Neural cell (in vitro differentiated cells): Measurements from ENCODE around the gene IKZF2. TPM values are rescaled to one million over a fixed set of nuclear protein-coding genes. Genes with fewer than 3 reads are reported as not detected.

Source experiments
- H2AFZ ChIP-seq: fragments of 200-600, 300-800 bp; sonication (generic), shearing (Covaris generic); 2 replicates; pipeline ENCODE4 v1.6.0; 2014; ENCODE audit warnings: low read depth, mild to moderate bottlenecking, antibody characterized with exemption, low read length, moderate library complexity
- H3F3A ChIP-seq: fragments of 200-600 bp; shearing (Covaris generic); 2 replicates; pipeline ENCODE4 v1.6.1; 2016; ENCODE audit warnings: mild to moderate bottlenecking, moderate library complexity, mixed read lengths, antibody characterized with exemption, low read length; ENCODE audit not compliant: insufficient read depth, poor library complexity, severe bottlenecking
- H3K27ac ChIP-seq: fragments of 200-600, 300-800 bp; sonication (generic), shearing (Covaris generic); 2 replicates; pipeline ENCODE4 v1.5.1; 2014; ENCODE audit warnings: mild to moderate bottlenecking, low read length, moderate library complexity
- H3K27me3 ChIP-seq: fragments of 300-800, 200-600 bp; sonication (generic), shearing (Covaris generic); 2 replicates; pipeline ENCODE4 v1.6.0; 2014; ENCODE audit warnings: mild to moderate bottlenecking, low read depth, low read length, moderate library complexity; ENCODE audit not compliant: insufficient read depth
- H3K36me3 ChIP-seq: fragments of 300-800, 200-600 bp; sonication (generic), shearing (Covaris generic); 2 replicates; pipeline ENCODE4 v1.5.1; 2014; ENCODE audit warnings: mild to moderate bottlenecking, antibody characterized with exemption, low read length, moderate library complexity; ENCODE audit not compliant: insufficient read depth
- H3K4me2 ChIP-seq: fragments of 300-800, 200-600 bp; sonication (generic), shearing (Covaris generic); 2 replicates; pipeline ENCODE4 v1.6.0; 2014; ENCODE audit warnings: mild to moderate bottlenecking, low read length
- H3K4me3 ChIP-seq: fragments of 300-800, 200-600 bp; sonication (generic), shearing (Covaris generic); 2 replicates; pipeline ENCODE4 v1.5.1; 2014; ENCODE audit warnings: mild to moderate bottlenecking, low read length, moderate library complexity
- H3K79me2 ChIP-seq: fragments of 200-600 bp; shearing (Covaris generic); replicated peaks from 2 replicates; pipeline ENCODE4 v1.6.0; 2014; ENCODE audit warnings: mild to moderate bottlenecking, low read length, moderate library complexity; ENCODE audit not compliant: insufficient read depth
- H3K9ac ChIP-seq: fragments of 300-800, 200-600 bp; sonication (generic), shearing (Covaris generic); 2 replicates; pipeline ENCODE4 v1.6.1; 2016; ENCODE audit warnings: mild to moderate bottlenecking, low read length, mixed read lengths
- H3K9me2 ChIP-seq: fragments of 200-600 bp; shearing (Covaris generic); 2 replicates; pipeline ENCODE4 v1.6.1; 2016; ENCODE audit warnings: mild to moderate bottlenecking, low read length, mixed read lengths; ENCODE audit not compliant: insufficient read depth
- H3K9me3 ChIP-seq: fragments of 200-600, 300-800 bp; sonication (generic), shearing (Covaris generic); 2 replicates; pipeline ENCODE4 v1.6.1; 2016; ENCODE audit warnings: mild to moderate bottlenecking, mixed run types, low read length, moderate library complexity, mixed read lengths
- H4K20me1 ChIP-seq: fragments of 200-600 bp; shearing (Covaris generic); 2 replicates; pipeline ENCODE4 v1.6.1; 2016; ENCODE audit warnings: mild to moderate bottlenecking, mixed run types; ENCODE audit not compliant: insufficient read depth
- EP300 ChIP-seq: fragments of 450-650 bp; conservative IDR thresholded peaks from 2 replicates; pipeline ENCODE4 v1.6.1; 2014; ENCODE audit warnings: antibody characterized with exemption, mild to moderate bottlenecking, moderate library complexity; ENCODE audit not compliant: poor library complexity, severe bottlenecking
- EZH2 ChIP-seq: fragments of 200-600, 300-800 bp; shearing (Covaris generic), sonication (generic); IDR thresholded peaks from 2 replicates; pipeline ENCODE4 v1.6.1; 2014; ENCODE audit warnings: antibody characterized with exemption, low read length, borderline replicate concordance, mild to moderate bottlenecking; ENCODE audit not compliant: insufficient read depth, poor library complexity, severe bottlenecking
- MXI1 ChIP-seq: fragments of 450-650 bp; conservative IDR thresholded peaks from 2 replicates; pipeline ENCODE4 v1.6.1; 2014; ENCODE audit warnings: antibody characterized with exemption, mild to moderate bottlenecking; ENCODE audit not compliant: poor library complexity, severe bottlenecking
- POLR2AphosphoS5 ChIP-seq: IDR thresholded peaks from 2 replicates; pipeline ENCODE4 v1.6.1; 2012
- RAD21 ChIP-seq: fragments of 450-650 bp; conservative IDR thresholded peaks from 2 replicates; pipeline ENCODE4 v1.6.1; 2014; ENCODE audit warnings: antibody characterized with exemption, mild to moderate bottlenecking, moderate library complexity
- SMC3 ChIP-seq: fragments of 450-650 bp; conservative IDR thresholded peaks from 2 replicates; pipeline ENCODE4 v1.6.1; 2014; ENCODE audit warnings: antibody characterized with exemption, mild to moderate bottlenecking, moderate library complexity; ENCODE audit not compliant: poor library complexity
- TAF1 ChIP-seq: IDR thresholded peaks from 2 replicates; pipeline ENCODE4 v1.6.1; 2012; ENCODE audit warnings: low read depth
- polyA plus RNA-seq: library from polyadenylated mRNA; depleted of rRNA; stranded (reverse); fragments of >200 nt; gene quantifications from 2 replicates; pipeline ENCODE4 v1.2.3, GENCODE V29; 2014
- TF ChIP-seq, protein P1 (sequence below): fragments of 450-650 bp; IDR thresholded peaks from 2 replicates; pipeline ENCODE4 v1.5.1; 2014; ENCODE audit warnings: antibody characterized with exemption, mild to moderate bottlenecking, moderate library complexity; ENCODE audit not compliant: poor library complexity, severe bottlenecking
- TF ChIP-seq, protein P2 (sequence below): IDR thresholded peaks from 2 replicates; pipeline ENCODE4 v1.6.1; 2012; ENCODE audit warnings: borderline replicate concordance

Gene IKZF2
- polyA plus RNA-seq, 1 donor from 2014 or later: 5.6 TPM

DNA sequence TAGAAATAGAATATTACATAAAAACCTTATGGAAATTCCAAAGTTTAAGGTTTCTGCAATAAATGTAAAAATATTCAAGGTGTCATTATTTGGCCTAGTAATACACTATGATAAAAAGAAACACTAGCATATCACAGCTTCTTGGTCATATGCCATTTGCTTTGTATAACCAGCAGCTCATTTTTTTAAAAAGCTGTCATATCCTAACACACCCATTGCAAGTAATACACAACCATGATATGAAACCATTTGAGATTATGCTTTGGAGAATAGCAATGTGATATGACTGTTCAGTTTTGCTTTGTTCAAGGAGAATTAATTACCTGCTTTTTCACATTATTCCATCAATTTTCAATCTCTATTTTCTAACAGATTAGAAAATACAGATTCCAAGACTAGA lies 149.0 kb downstream of the IKZF2 start:
- Histone ChIP-seq H3K27me3 (no peaks in the 10 kb centered on the region), H3K9me3 (no peaks in the 10 kb centered on the region), H3K4me3 (no peak overlapping the region), H2AFZ (no peak overlapping the region), H3K4me2 (no peak overlapping the region), H4K20me1 (no peaks in the 10 kb centered on the region), H3K27ac (no peak overlapping the region), H3K79me2 (no peaks in the 10 kb centered on the region), H3F3A (no peaks in the 10 kb centered on the region), H3K9me2 (no peaks in the 10 kb centered on the region), H3K9ac (no peak overlapping the region), H3K36me3 (no peaks in the 10 kb centered on the region)
- TF ChIP-seq EP300 (no peak), EZH2 (no peak), POLR2AphosphoS5 (no peak), TAF1 (no peak), MXI1 (no peak), RAD21 (no peak), SMC3 (no peak)
- TF ChIP-seq, protein P1, sequence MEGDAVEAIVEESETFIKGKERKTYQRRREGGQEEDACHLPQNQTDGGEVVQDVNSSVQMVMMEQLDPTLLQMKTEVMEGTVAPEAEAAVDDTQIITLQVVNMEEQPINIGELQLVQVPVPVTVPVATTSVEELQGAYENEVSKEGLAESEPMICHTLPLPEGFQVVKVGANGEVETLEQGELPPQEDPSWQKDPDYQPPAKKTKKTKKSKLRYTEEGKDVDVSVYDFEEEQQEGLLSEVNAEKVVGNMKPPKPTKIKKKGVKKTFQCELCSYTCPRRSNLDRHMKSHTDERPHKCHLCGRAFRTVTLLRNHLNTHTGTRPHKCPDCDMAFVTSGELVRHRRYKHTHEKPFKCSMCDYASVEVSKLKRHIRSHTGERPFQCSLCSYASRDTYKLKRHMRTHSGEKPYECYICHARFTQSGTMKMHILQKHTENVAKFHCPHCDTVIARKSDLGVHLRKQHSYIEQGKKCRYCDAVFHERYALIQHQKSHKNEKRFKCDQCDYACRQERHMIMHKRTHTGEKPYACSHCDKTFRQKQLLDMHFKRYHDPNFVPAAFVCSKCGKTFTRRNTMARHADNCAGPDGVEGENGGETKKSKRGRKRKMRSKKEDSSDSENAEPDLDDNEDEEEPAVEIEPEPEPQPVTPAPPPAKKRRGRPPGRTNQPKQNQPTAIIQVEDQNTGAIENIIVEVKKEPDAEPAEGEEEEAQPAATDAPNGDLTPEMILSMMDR: no peak
- TF ChIP-seq, protein P2, sequence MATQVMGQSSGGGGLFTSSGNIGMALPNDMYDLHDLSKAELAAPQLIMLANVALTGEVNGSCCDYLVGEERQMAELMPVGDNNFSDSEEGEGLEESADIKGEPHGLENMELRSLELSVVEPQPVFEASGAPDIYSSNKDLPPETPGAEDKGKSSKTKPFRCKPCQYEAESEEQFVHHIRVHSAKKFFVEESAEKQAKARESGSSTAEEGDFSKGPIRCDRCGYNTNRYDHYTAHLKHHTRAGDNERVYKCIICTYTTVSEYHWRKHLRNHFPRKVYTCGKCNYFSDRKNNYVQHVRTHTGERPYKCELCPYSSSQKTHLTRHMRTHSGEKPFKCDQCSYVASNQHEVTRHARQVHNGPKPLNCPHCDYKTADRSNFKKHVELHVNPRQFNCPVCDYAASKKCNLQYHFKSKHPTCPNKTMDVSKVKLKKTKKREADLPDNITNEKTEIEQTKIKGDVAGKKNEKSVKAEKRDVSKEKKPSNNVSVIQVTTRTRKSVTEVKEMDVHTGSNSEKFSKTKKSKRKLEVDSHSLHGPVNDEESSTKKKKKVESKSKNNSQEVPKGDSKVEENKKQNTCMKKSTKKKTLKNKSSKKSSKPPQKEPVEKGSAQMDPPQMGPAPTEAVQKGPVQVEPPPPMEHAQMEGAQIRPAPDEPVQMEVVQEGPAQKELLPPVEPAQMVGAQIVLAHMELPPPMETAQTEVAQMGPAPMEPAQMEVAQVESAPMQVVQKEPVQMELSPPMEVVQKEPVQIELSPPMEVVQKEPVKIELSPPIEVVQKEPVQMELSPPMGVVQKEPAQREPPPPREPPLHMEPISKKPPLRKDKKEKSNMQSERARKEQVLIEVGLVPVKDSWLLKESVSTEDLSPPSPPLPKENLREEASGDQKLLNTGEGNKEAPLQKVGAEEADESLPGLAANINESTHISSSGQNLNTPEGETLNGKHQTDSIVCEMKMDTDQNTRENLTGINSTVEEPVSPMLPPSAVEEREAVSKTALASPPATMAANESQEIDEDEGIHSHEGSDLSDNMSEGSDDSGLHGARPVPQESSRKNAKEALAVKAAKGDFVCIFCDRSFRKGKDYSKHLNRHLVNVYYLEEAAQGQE: no peak

DNA sequence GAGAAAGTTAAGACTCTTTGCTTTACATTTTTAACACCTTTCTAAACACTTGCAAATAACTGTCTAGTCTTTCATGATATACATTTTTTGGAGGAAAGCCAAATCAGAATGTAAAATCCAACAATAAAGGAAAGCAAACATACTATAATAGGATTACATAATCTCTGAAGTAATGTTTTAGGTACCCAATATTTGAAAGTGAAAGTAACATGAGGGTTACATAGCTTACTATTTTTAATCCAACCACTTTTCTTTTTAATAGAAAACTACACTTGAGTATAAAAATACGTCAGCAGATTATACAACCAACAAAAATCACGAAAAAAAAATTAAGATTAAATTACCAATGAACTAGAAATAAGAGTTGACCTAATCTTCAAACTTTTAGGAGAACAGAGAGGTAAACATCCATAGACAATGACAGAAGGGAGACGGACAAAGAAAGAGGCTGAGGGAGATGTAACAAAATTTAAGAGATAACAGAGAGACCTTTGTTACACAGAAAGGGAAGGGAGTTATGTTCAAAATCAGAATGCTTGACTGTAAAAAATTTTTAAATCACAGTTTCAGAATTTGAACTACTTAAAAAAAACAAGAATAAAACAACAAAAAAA lies 150.0 kb downstream of the IKZF2 start:
- H3K4me2 ChIP-seq: no peak overlapping the region
- no peaks in the 10 kb centered on the region for H3K79me2 ChIP-seq
- H3F3A ChIP-seq: no peaks in the 10 kb centered on the region
- TF ChIP-seq, protein P2: no peak
- TF ChIP-seq, protein P1: no peak
- TF ChIP-seq EP300 (no peak), TAF1 (no peak), MXI1 (no peak), EZH2 (no peak), SMC3 (no peak), POLR2AphosphoS5 (no peak), RAD21 (no peak)
- no peak overlapping the region for H3K27ac ChIP-seq
- H3K9me3 ChIP-seq: no peaks in the 10 kb centered on the region
- H4K20me1 ChIP-seq: no peaks in the 10 kb centered on the region
- no peak overlapping the region for H3K4me3 ChIP-seq
- H2AFZ ChIP-seq: no peak overlapping the region
- H3K27me3 ChIP-seq: no peaks in the 10 kb centered on the region
- no peaks in the 10 kb centered on the region for H3K9me2 ChIP-seq
- no peaks in the 10 kb centered on the region for H3K36me3 ChIP-seq
- no peak overlapping the region for H3K9ac ChIP-seq
